Fibroblast of peridontal ligament (primary cell): Measurements from ENCODE around the gene NME8.

Experiments
- DNase-seq: peaks from one replicate; pipeline ENCODE4 v3.0.0-alpha.2; 2010; ENCODE audit errors: extremely low read depth

Gene NME8

DNA sequence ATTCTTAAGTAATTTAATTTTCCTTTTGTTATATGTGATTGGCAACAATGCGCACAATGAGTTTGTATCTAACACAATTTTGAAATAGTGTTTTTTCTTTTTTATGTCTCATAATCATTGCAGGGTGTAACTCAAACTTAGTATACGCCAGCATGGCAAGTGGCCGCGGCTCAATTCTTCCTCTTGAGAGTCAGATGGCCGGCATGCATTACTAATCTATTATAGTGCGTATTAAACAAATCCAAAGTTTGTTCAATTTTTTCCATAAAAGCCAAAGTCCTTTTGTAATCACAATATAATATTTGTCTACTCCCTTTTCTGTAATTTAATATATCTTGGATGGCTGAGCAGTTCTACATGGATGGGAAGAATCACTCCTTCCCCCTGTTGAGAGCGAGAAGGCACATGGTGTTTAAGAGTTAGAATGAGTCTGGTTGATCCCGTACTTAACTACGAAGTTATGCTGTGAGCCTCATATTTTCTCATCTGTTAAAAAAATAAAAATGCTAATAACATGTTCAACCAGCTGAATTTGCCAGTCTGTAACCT, 84.7 kb downstream of the NME8 start:
- no peak for DNase-seq

DNA sequence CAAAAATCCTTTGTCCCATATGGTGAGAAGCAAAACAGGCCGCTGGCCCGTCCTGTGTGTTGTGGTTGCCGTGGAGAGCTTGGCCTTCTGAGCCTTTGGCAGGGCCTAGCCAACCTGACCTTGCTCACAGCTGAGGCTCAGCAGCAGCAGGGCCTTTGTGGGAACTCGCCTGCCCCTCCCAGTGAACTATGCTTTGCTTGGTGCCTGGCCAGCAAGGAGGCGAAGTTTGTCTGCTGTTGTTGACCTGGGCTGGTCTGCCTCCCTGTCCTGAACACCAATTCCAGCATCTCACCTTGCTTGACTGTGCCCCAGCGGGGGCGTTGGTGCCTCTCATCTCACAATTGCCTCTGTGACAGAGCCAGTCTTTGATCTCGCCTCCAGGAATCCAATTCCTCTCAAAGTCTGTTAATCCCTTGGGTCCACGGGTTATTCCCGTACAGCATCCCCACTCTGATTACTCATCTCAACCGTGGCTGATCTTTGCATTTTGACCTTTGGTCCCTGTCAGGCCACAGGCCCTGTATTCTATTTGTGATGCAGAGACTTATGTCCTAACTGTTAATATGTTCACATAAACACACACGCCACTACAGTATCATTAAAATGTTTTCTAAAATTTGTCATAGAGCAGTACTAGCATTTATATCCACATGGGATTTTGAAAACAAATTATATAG, 94.7 kb downstream of the NME8 start:
- DNase-seq, result peak; percentile 69

DNA sequence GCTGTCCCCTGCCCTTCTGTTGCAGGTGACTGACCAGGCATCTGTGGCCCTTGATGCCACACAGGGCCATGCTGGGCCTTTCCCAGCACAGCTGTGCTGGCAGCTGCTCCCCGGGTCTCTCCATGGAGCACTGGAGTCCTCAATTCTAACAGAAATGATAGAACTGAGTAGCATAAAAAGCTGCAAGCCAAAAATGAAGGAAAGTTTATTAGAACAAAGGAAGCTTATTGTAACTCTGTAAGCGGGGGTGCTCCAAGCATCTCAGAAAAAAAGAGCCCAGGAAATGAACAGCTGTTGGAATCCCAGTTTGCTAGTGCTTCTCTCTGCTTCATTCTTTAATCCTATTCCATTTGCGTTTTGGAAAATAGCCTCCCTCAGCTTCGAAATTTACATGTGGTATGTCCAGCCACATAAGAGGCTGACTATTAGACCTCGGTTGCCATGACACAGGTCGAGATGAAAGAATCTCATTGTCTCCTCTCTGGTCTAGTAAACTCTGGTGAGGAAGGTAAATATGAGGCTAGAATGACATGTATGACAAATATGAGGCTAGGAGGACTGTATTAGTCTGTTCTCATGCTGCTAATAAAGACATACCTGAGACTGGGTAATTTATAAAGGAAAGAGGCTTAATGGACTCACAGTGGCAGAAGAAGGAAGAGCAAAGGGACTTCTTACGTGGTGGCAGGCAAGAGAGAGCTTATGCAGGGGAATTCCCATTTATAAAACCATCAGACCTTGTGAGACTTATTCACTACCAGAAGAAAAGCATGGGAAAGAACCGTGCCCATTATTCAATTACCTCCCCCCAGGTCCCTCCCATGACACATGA, 95.7 kb downstream of the NME8 start:
- no peak for DNase-seq

DNA sequence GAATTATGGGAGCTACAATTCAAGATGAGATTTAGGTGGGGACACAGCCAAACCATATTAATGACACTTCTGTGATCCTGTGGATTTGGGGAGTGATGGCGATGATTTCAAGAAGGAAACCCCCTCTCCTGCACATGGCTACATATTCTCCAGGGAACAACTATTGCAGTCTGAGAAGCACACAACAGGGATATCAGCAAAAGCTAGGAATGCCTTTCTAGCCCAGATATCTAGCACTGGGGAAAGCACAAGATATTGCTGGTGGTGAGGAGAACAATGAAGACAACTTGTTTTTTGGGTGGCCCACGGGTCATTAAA, 96.3 kb downstream of the NME8 start:
- DNase-seq, result no peak

DNA sequence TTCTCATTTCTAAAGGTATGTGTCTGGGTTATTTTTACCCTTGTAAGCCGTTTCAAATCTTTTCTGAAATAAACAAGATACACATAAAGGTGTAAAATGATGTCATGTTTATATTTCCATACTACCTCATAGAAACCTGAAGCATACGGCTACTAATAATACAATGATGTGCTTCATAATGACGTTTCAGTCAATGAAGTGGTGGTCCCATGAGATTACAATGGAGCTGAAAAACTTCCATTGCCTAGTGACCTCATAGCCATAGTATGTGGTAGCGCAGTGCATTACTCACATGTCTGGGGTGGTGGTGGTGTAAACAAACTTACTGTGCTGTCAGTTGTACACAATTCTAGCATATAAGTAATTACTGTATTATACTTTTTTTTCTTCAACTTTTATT, 96.9 kb downstream of the NME8 start:
- DNase-seq, result peak; percentile 89

DNA sequence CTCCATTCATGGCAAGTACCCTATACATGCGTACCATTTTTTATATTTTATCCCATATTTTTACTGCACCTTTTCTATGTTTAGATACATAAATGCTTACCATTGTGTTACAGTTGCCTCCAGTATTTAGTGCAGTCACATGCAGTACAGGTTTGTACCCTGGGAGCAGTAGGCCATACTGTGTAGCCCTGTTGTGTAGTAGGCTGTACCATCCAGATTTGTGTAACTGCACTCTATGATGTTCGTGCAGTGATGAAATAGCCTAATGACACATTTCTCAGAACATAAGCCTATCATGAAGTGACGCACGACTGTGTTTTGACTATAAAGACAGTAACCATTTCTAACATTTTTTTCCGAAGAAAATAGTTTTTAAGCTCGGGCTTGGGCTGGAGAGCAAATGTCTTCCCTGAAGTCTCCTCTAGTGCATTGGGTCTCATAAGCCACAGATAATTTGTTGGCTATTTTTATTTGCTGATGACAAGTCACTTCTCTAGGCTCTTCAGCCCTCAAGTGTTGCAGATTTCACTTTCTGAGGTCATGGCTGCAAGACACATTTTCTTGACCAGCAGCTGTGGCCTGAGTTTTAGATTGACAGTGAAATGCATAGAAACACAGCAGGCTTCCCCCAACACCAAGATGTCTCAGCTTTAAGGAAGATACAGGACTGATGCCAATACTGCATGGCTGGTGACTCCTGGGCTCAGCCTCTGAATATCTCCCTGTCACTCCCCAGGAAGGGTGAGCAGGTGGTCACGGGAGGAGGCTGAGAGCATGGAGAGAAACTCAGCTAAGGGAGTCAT, 98.9 kb downstream of the NME8 start:
- DNase-seq, result no peak

DNA sequence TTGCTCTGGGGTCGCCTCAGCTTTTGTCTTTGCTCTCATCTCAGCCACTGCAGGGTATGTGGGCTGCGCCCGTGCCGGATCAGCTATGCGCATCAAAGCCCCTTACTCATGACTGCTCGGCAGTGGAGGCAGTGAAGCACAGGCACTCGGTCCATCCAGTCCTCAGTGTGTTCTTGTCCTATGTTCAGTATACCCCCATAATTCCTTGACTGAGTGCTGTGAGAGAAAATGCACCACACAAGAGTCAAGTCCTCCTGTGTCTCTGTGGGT, 99.5 kb downstream of the NME8 start:
- no peak for DNase-seq
